Neutrophil (primary cell): ENCODE data around the gene CALML5.

Source experiments
- H3K27ac ChIP-seq: fragments of 200-600 bp; sonication (generic); 2 replicates; pipeline ENCODE4 v1.5.1; 2016; ENCODE audit warnings: mild to moderate bottlenecking, moderate library complexity
- H3K27me3 ChIP-seq: fragments of 200-600 bp; sonication (generic); 2 replicates; pipeline ENCODE4 v1.6.0; 2016; ENCODE audit warnings: mild to moderate bottlenecking
- H3K36me3 ChIP-seq: fragments of 200-600 bp; sonication (generic); 2 replicates; pipeline ENCODE4 v1.5.1; 2017
- H3K4me1 ChIP-seq, 2 experiments: fragments of 200-600 bp in 1 of 2; sonication (generic) in 1 of 2; 1 replicate in 1 of 2; 2 replicates in 1 of 2; pipeline versions ENCODE4 v1.5.1 to v1.6.1; 2013 to 2016; ENCODE audit warnings: low read depth in 1 of 2, low read length in 1 of 2, mild to moderate bottlenecking in 1 of 2, moderate library complexity in 1 of 2; ENCODE audit not compliant: control insufficient read depth in 1 of 2, insufficient read depth in 1 of 2
- H3K4me3 ChIP-seq, 2 experiments: fragments of 200-600 bp in 1 of 2; sonication (generic) in 1 of 2; 1 replicate in 1 of 2; 2 replicates in 1 of 2; pipeline ENCODE4 v1.5.1; 2013 to 2016; ENCODE audit warnings: low read depth in 1 of 2, low read length in 1 of 2, mild to moderate bottlenecking in 1 of 2, moderate library complexity in 1 of 2
- H3K9me3 ChIP-seq: fragments of 200-600 bp; sonication (generic); 2 replicates; pipeline ENCODE4 v1.5.1; 2016
- CTCF ChIP-seq: fragments of 200-600 bp; sonication (generic); IDR thresholded peaks from 2 replicates; pipeline ENCODE4 v1.5.1; 2016; ENCODE audit warnings: antibody characterized with exemption

The CALML5 gene

GRCh38 chr10:5528989-5529701, 29.8 kb upstream of the CALML5 start:
- Histone ChIP-seq H3K4me3 (no peak overlapping the region), H3K4me1 (peaks cover 1 to 2% of the 10 kb centered on the region in 2 experiments), H3K9me3 (no peaks in the 10 kb centered on the region), H3K36me3 (no peaks in the 10 kb centered on the region), H3K27me3 (no peaks in the 10 kb centered on the region), H3K27ac (no peak overlapping the region)
- no peak for TF ChIP-seq CTCF

GRCh38 chr10:5527332-5528200, 28.2 kb upstream of the CALML5 start:
- TF ChIP-seq CTCF = no peak
- no peaks in the 10 kb centered on the region for H3K27me3 ChIP-seq
- H3K4me1 ChIP-seq = no peaks in the 10 kb centered on the region
- no peaks in the 10 kb centered on the region for H3K36me3 ChIP-seq
- H3K9me3 ChIP-seq = no peaks in the 10 kb centered on the region
- no peak overlapping the region for H3K4me3 ChIP-seq
- H3K27ac ChIP-seq = no peak overlapping the region

GRCh38 chr10:5526691-5527331, 27.4 kb upstream of the CALML5 start:
- Histone ChIP-seq H3K9me3 (no peaks in the 10 kb centered on the region), H3K27me3 (no peaks in the 10 kb centered on the region), H3K36me3 (no peaks in the 10 kb centered on the region), H3K4me3 (no peak overlapping the region), H3K27ac (no peak overlapping the region), H3K4me1 (no peaks in the 10 kb centered on the region)
- TF ChIP-seq CTCF = no peak

GRCh38 chr10:5525561-5526341, 26.4 kb upstream of the CALML5 start:
- no peak overlapping the region for H3K27ac ChIP-seq
- no peak for TF ChIP-seq CTCF
- H3K4me1 ChIP-seq = no peaks in the 10 kb centered on the region
- no peaks in the 10 kb centered on the region for H3K9me3 ChIP-seq
- H3K4me3 ChIP-seq = no peak overlapping the region
- H3K27me3 ChIP-seq = no peaks in the 10 kb centered on the region
- no peaks in the 10 kb centered on the region for H3K36me3 ChIP-seq
